ENCODE results near the gene YPEL2.
"Not testable (repeated sequence)": the region's sequence is repeated elsewhere in the genome, so short reads cannot be mapped to it uniquely, and the experiment has no call there.

Gene YPEL2

GRCh38 chr17:59392973-59393679 lies 61.7 kb downstream of the YPEL2 start:
- ChIA-PET POLR2A (no interaction called here), CTCF (no interaction called here)

GRCh38 chr17:59393742-59394410 lies 62.4 kb downstream of the YPEL2 start:
- H3K4me3 ChIP-seq (ENCODE audit: low read depth, low read length), result not testable (repeated sequence)

More at GRCh38 chr17:59392973-59393679, 61.7 kb downstream of the YPEL2 start:
- no peak for DNase-seq (ENCODE audit: low read depth, low spot score)
- TF ChIP-seq CTCF (IDR thresholded peaks at IDR 0.05; ENCODE audit: insufficient read depth, low read length, missing control alignments), result no peak
- H3K4me3 ChIP-seq (ENCODE audit: low read depth, low read length), result no peak overlapping the region

DNA sequence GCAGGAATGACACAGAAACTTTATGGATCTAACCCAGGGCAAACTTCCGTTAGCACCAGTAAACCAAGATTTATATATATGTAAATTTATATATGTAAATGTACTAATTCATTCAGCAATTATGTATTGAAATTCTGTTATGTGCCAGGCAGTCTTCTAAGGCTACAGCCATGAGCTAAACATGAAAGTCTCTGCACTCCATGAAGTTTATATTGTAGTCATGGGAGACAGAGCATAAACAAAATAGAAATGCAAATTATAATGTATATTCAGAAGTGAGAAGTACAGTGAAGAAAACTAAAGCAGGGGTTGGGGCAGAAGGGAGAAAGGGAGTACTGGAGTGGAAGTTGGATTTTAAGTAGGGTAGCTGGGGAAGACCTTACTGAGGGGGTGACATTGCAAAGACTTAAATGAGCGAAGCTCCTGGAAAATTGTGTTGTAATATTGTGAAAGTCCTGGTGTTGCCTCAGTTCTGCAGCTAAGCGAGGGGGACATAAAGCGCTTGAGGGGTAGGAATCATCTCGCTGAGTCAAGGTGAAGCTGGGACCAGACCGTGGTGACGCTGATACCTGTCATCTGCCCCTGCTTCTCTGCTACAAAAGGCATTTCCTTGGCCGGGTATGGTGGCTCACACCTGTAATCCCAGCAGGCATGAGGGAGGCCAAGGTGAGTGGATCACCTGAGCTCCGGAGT lies 64.8 kb downstream of the YPEL2 start:
- DNase-seq (ENCODE audit: low read depth, low spot score), result no peak
- TF ChIP-seq CTCF (IDR thresholded peaks at IDR 0.05; ENCODE audit: insufficient read depth, low read length, missing control alignments), result no peak
- ChIA-PET POLR2A (no interaction called here), CTCF (no interaction called here)
- no peak overlapping the region for H3K4me3 ChIP-seq (ENCODE audit: low read depth, low read length)

More at GRCh38 chr17:59393742-59394410, 62.4 kb downstream of the YPEL2 start:
- CTCF ChIA-PET; DNase-seq (ENCODE audit: low read depth, low spot score); POLR2A ChIA-PET: not testable (repeated sequence)

DNA sequence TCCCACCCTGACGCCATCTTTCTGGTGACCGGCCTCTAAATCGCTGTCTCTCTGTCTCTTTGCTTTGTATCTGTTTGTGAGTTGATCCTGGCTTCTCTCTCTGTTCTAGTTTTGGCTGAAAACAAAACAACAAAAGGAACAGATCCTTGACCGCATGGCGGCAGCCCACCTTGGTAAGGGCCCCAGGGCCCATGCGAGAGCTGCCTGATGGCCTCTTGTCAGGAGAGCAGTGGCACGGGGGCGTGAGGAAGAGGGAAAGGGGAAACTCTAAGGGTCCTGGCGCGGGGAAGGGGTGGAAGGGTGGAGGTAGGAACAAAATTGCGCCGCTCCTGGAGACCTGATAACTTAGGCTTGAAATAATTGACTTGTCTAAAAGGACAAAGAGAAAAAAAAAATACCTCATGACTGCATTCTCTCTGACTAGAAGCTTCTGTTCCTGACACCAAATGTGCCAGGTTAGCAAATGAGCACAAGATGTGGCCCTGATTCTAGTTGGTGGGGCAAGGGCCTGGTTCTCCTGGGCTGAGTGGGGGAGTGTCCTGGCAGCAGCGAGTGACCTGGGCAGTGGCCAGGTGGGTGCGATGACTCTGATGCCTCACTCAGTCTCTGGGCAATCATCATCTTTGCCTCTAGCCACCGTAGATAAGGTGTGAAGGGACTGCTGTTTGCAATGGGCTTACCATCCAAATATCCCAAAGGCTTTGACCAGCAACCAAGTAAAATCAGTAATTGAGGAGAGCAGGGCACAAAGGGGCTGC lies 66.0 kb downstream of the YPEL2 start:
- ChIA-PET CTCF (interaction anchor here (1.0 kb wide), 1 partner anchor 87 kb away, joined by 3 read pairs; no protein-coding TSS in a partner anchor), POLR2A (no interaction called here)
- no peak overlapping the region for H3K4me3 ChIP-seq (ENCODE audit: low read depth, low read length)
- TF ChIP-seq CTCF (IDR thresholded peaks at IDR 0.05; ENCODE audit: insufficient read depth, low read length, missing control alignments), result no peak
- DNase-seq (ENCODE audit: low read depth, low spot score), result no peak

GRCh38 chr17:59399914-59400313 lies 68.5 kb downstream of the YPEL2 start:
- ChIA-PET POLR2A (no interaction called here), CTCF (no interaction called here)
- TF ChIP-seq CTCF (IDR thresholded peaks at IDR 0.05; ENCODE audit: insufficient read depth, low read length, missing control alignments), result no peak
- DNase-seq (ENCODE audit: low read depth, low spot score), result no peak
- no peak overlapping the region for H3K4me3 ChIP-seq (ENCODE audit: low read depth, low read length)

DNA sequence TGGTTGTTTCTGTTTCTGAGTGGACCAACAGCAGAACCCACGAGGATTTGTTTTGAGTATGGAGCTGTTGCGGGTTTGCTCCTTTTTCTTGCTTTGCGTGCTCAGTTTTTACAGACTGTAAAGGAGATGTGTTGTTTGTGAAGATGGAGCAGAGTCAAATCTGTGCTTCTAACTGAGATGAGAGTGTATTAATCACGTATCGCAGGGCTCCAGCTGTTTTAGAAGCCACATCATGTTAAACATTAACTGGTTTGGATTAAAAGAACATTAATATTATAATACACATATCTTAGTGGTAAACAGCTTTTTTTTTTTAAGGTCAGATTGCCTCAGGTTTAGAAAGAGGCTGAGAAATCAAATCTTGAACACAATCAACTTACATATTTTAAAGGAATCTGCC lies 69.4 kb downstream of the YPEL2 start:
- TF ChIP-seq CTCF (IDR thresholded peaks at IDR 0.05; ENCODE audit: insufficient read depth, low read length, missing control alignments), result no peak
- no peak for DNase-seq (ENCODE audit: low read depth, low spot score)
- H3K4me3 ChIP-seq (ENCODE audit: low read depth, low read length), result no peak overlapping the region
- ChIA-PET CTCF (interaction anchor here (0.6 to 2.0 kb wide), 5 partner anchors 20 to 90 kb away, joined by 3 to 7 read pairs (median 3); no protein-coding TSS in a partner anchor), POLR2A (no interaction called here)
